ENCODE data around the gene ARHGEF10L. TPM values are rescaled to one million over a fixed set of nuclear protein-coding genes. Genes with fewer than 3 reads are reported as not detected.

Gene ARHGEF10L
- polyA plus RNA-seq, 3 donors = 19.8 to 71.8 (median 20.8) TPM

GRCh38 chr1:17746920-17747319 is 207.4 kb downstream of the ARHGEF10L start:
- 74 to 81% (median 80%) methylated on average over 2 of the region's 2 CpGs for WGBS, 3 donors
- no peak overlapping the region for H3K27ac ChIP-seq (ENCODE audit: low read depth, low read length)

Other genes starting within 250 kb of the ARHGEF10L start
- 10 to 100 TPM in 1 of 3 donors, 1 to 10 TPM in 1, under 1 TPM in 1; 0.36 to 10.2 (median 2.4) TPM for gene PADI4, start 231.5 kb upstream of the ARHGEF10L start, polyA plus RNA-seq
- not detected for gene PADI6, start 167.5 kb upstream of the ARHGEF10L start, polyA plus RNA-seq
- gene RCC2, start 100.0 kb upstream of the ARHGEF10L start, polyA plus RNA-seq = 10 to 100 TPM; 11.2 to 25.9 (median 19.6) TPM
- not detected for gene ACTL8, start 215.6 kb downstream of the ARHGEF10L start, polyA plus RNA-seq

Measured in adipose tissue (tissue), 3 donors.